HG03571 (cell line): Measurements from ENCODE around the gene BZW1.

Experiments
- ATAC-seq: cut with Tn5 transposase; IDR thresholded peaks from one replicate; pipeline ENCODE4 v1.9.1; 2021; ENCODE audit not compliant: unreplicated experiment

BZW1 gene

GRCh38 chr2:200871151-200871550, 59.4 kb downstream of the BZW1 start:
- ATAC-seq: no peak

GRCh38 chr2:200873560-200873959, 61.9 kb downstream of the BZW1 start:
- ATAC-seq: no peak
